IPS DF 4.7 (cell line): ENCODE measurements around the gene BABAM2.
"Not testable (repeated sequence)": the region's sequence is repeated elsewhere in the genome, so short reads cannot be mapped to it uniquely, and the experiment has no call there.

ENCODE experiments used
- DNase-seq: peaks from one replicate; pipeline ENCODE4 v3.0.0-alpha.2; 2013; ENCODE audit warnings: low spot score; ENCODE audit errors: extremely low read depth

The BABAM2 gene

DNA sequence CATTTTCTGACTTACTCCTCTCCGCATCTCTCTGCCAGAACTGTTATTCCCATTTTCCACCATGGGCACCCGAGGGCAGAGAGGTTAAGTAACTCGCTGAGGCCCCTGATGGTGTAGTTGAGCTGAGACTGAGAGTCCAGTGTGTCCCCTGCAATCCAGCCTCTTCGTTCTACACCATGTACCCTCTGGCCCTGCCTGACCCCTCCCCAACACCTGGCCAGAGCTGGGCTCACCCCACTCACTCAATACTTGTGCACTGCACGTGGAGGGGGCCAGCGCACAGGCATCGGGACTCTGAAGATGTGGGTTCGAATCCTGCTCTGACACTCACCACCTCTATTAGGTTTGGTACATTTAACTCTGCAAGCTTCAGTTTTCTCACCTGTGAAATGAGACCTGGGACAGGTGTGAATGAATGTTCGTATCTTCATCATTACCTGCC, 477.8 kb downstream of the BABAM2 start:
- no peak for DNase-seq

DNA sequence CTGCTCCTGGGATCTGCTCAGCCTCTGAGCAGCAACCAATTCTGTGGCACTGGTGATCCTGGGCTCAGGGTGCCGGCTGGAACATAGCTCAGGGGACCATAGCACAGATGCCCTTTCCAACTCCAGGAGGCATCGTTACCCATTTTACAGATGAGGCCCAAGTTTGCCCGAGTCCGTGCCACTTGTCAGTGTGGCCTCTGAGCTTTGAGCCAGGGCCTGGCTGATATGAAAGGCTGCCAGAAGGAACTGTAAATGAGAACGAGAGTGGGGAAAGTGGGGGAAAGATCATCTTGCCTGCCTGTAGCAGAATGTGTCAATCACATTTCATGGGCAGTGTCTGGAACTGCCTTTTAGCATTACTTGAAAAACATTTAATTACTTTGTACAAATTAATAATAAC, 478.8 kb downstream of the BABAM2 start:
- no peak for DNase-seq

DNA sequence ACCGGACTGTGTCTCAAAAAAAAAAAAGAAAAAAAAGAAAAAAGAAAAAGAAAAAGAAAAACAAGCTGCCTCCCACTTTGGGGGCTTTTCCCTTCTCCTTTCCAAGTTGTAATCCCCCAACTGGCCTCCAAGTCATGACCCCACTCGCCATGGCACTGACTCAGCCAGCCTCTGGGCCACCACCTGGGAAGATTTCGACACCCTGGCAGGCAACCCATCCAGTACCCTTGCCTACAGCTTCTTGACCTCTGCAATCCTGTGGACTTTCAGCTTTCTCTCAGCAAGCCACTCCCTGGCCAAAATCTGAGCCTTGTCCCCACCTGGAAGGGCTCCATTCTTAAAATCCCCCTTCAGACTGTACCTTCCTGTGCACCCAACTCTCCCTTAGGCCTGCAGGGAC, 479.8 kb downstream of the BABAM2 start:
- no peak for DNase-seq

DNA sequence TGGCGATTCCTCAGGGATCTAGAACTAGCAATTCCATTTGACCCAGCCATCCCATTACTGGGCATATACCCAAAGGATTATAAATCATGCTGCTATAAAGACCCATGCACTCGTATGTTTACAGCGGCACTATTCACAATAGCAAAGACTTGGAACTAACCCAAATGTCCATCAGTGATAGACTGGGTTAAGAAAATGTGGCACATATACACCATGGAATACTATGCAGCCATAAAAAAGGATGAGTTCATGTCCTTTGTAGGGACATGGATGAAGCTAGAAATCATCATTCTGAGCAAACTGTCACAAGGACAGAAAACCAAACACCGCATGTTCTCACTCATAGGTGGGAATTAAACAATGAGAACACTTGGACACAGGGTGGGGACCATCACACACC, 481.2 kb downstream of the BABAM2 start:
- DNase-seq, result not testable (repeated sequence)

DNA sequence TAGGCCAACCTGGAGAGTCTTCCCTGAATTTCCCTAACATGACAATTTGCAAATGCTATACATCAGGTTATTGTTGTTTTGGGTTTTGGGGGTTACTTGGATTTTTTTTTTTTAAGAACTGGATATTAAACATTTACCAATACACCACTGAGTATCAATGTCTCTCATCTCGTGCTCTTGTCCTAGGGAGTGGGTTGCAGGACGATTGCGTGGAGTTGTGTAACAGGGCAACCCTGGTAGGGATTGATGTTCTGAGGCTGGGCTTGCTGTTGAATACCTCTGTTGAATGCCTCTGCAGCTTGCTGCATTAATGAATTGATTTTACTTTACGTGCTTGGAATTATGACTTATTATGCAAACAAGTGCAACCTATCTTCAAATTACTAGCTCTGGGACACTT, 483.3 kb downstream of the BABAM2 start:
- DNase-seq, result no peak

DNA sequence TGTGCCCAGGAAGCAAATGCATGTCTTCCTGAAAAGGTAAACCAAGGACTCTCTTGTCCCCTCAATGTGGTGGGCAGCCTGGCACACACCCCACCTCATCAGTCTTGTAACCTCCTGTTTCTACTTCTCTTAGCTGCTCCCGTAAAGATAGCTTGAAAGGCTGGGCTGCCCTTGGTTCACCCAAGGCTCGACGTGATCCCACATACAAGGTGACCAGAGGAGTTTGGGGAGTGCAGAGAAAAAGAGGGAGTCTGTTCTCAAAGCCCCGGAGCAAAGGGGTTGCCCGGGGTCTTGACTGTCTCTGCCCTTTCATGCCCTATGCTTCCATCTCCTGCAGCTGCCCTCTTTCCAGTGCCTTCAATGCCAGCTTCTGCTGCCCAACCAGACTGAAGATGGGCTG, 483.8 kb downstream of the BABAM2 start:
- DNase-seq, result no peak

DNA sequence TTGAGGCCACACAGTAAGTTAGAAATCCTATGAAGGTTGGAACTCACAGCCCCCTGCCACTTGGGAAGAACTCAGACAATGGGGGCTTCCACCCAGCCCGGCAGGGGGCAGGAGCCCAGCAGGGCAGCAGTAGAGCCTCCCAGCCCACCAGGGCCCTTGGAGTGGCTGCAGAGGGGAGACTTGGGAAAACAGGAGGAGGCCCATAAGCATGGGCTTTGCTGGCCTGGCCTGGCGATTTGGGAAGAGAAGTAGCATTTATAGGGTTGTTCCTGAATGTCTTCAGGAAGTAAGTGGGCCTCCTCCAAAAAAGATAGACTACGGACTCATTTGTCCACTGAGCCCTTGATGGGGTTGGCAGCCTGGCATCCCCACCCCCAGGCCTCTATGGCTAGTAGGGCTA, 484.7 kb downstream of the BABAM2 start:
- DNase-seq, result no peak

DNA sequence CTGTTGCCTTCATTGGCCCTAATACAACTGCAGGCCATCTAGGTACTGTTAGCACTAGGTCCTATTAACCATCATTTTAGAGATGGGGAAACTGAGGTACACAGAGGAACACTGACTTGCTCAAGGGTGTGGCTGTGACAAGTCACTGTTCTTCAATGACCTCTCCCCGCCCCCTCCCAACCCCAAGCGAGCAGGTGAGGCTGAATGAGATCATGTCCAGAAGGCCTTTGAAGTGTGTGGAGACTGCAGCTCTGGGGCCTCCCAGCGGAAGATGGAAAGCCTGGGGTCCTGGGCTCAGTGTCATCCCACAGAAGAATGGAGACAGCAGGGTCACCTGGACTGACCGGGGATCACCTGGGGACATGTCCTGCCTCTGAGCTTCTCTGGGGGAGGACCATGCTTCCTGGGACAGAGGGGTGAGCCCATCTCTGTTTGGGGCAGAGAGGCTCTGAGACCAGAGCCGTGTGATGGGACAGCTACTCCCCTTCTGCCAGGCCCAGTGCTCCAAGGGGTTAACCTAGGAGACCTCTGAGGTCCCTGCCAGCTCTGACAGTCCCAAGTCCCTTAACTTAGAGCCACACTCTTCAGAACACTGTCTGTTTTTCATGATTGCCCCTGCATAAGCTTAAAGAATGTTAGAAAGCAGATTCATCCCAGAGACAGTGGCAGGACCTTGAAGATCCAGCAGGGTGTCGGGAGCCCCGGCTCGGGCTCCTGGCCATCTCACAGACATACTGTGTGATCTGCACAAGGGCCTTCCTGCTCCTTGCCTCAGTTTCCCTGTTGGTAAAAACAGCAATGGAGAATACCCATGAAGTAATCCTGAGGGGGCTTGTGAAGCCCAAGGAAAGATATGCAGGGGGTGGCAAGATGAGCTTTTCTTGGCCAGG, 485.5 kb downstream of the BABAM2 start:
- no peak for DNase-seq

DNA sequence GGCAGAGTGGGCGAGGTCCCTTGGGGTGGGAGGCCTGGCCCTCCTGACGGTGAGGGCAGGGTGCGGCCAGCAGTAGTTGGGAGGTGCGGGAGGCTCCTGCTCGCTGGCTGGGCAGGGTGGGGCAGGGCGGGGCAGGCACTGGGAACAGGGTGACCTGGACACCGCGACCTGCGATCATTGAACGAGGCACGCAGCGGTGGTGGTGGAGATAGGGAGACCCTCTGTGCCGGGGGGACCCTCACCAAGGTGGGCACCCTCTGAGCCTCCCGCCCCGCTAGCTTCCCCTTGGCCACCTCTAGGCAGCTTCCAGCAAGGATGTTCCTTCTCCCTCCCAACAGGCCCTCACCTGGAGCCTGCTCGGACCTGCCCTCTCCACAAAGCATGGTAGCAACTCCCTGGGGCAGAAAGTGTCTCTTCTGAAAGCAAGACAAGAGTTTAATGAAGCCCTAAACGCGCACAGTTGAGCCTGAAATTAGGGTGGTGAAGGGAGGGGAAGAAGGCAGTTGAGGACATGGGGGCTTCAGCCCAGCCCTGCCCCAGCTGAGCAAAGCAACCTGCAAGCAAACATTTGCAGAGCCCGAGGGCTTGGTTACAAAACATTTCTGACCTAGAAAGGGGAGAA, 486.8 kb downstream of the BABAM2 start:
- no peak for DNase-seq

DNA sequence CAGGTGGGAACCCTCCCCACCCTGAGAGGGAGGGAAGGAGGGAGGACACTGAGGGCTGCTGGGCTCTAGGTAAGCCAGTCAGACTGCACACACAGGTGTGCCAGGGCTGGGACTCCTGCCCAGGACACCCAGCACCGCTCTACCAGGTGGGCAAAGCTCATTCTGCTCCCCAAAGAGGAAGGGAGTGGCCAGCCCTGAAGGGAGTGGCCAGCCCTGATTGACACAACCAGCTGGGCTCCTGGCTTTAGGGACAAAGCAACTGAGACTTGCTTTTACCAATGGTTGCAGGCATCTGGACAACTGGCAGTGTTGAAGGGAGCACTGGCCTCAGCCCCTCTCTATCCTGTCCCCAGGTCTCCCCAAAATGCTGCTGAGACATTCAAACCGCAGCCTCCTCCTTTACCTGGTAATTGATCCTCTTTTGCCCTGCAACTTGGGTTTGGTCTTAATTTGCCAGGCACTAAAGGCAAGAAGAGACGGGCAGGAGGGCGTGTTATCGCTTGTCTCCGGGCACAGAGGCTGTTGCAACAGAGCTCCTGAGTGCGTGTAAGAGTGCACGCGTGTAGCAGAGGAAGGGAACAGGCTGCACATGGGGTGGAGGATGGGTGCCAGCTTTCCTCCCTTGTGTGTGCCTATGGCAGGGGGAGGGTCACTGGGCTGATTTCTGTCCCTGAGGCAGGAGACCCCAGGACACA, 487.6 kb downstream of the BABAM2 start:
- no peak for DNase-seq

DNA sequence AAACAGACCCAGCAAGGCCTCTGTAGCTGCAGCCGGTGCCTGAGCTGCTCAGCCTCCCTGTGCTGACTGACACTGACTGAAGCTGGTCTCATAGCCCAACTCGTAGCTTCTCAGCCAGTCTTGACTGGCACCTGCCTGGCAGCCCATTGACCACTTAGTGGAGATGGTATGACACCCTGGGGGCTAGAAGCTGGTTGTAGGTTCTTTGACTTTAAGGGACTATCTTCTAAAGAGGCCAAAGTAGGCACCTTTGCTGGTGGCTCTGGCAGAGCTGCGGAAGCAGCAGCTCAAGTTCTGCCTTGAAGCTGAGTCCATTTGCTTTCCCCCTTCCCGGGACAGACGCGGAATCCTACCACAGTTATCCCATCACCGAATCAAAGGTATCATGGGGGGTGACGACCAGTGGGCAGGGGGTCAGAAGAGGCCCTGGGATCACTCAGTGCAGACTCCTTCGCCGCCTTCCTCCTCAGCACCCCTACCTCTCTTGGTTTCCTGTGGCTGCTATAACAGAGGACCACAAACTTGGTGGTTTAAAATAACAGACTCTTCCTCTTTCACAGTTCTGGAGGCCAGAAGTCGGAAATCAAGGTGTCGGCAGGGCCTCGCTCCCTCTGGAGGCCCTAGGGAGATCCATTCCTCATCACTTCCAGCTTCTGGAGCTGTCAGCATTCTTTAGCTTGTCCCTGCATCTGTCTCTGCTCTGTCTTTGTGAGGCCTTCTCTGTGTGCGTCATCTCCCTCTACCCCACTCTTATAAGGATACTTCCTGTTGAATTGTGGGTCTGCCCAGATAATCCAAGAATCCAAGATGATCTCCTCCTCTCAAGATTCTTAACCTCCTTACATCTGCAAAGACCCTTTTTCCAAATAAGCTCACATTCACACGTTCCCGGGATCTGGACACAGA, 488.4 kb downstream of the BABAM2 start:
- DNase-seq, result no peak

DNA sequence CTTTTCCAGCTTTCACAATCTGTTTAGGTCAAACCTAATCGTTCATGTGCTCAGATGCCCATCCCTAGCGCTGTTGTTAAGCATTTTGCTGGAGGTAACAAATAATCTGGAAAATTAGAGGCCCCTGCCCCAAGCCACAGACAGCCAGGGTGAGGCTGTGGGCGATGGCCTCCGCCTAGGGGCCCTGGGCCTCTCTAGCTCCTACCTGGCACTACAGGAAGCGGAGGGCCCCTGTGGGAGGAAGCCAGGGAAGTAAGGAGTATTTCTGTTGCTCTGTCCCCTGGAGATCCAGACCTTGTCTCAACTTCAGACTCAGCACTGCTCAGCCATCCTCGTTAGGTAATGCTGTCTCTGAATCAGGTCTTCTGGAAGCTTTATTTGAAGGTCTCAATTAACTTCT, 489.7 kb downstream of the BABAM2 start:
- no peak for DNase-seq

DNA sequence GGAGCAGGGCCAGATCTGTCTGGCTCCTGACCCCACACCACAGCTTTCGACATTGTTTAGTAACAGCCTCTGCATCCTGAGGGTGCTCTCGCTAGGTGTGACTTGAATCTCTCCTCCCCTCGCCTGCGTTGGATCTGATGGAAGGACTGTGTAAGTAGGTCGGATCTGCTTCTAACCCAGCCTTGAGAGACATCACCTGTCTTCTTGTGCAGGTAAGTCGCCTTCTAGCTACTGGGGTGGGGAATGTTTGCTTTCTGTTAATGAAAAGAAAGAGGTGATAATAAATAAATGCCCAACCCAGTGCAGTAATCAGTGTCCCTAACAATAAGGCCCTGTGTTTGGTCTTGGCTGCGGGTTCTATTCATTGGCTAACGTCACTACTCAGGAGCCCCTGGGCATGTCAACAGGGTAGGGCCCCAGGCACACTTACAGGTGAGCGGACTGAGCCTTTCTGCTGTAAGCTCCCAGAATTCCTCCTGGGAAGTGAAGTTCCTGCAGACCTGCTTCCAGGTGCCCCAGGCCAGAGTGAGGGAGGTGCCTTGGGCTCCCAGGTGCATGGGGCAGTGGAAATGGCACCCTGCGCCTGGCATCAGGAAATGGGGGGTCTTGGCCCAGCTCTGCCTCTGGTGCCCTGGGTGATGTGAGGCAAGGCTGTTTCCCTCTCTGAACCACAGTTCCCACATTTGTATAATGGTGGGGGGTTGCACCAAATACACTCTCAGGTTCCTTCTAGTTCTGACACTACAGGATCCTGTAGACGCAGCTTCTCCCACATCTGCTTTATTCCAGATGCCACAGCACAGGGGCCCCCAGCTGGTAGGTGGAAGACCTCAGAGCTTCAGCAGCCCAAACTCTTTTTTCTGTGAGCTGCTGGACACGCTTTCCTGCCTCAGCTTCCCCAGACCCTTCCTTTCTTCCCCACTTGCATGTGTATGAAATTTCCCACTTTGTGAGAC, 491.0 kb downstream of the BABAM2 start:
- DNase-seq, result no peak

DNA sequence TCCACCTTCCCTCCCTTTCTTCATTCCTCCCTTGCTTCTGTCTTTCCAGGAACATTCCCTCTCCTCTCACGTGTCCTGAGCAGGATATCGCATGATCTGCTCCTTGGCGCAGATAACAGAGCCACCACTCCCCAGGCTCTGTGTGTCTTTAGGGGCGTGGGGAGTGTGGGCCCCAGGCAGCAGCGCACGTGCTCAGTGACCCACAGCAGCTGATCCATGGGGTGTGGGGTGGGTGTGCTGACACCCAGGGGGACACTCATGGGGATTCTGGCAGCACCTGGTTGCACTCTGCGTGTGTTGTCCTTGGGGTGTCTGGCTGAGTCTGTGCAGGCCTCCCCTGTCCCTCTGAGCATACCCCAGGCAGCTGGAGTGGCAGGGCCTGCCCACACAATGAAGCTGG, 492.2 kb downstream of the BABAM2 start:
- DNase-seq, result no peak

DNA sequence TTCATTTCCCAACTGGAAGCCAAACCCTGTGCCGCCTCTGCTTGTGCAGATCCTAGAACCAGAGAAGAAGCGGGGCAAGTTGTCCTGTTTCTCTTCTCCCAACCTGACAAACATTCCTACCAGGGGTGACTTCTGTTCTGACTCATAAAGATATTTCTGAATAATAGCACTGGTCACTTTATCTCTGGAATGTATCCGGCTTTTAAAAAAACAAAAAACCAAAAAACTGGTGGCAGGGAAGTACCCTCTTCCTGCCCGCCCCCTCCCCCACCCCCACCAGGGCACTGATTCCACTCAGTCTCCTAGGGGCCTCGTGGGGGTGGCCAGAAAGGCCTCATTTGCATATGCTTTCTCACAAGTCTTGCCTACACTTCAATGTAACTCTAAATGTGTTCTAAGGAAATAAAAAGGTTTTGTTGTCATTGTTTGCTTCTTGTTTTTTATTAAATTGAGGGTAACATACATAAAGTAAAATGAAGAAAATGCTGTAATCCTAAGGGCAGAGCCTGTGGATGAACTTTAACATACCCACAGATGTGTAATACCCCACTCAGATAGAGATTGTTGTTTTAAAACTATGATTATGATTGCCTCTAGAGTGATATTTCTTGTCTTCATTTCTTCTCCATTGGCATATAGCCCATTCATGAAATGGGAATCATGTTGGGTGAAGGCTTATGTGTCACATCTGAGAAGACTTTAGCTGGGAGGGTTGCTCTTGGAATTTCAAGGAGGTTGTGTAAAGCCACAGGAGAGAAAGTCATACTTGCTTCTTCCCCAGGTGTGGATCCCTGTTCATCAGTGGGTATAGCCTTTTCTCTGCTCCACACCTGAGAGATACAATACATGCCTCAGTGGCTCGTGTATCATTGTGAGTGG, 496.8 kb downstream of the BABAM2 start:
- DNase-seq, result no peak
